Measurements from ENCODE around the gene HECW1.
A peak's percentile ranks its signal among the peaks of the same experiment; 100 is the strongest.
"Not testable (repeated sequence)": the region's sequence is repeated elsewhere in the genome, so short reads cannot be mapped to it uniquely, and the experiment has no call there.

The HECW1 gene

GRCh38 chr7:43215061-43215460, 102.6 kb downstream of the HECW1 start:
- H3K27me3 ChIP-seq (ENCODE audit: control insufficient read depth in 1 of 2, insufficient read depth in 1 of 2, low read length in 2 of 2): peaks cover 0 to 3% of the 10 kb centered on the region in 2 experiments
- H3K4ac ChIP-seq (ENCODE audit: low read depth in 1 of 2, low read length in 2 of 2): no peak overlapping the region
- no peak overlapping the region for H2BK120ac ChIP-seq (ENCODE audit: low read depth, low read length)
- H3K79me1 ChIP-seq (replicated peaks; ENCODE audit: low read length, poor library complexity, severe bottlenecking): no peaks in the 10 kb centered on the region
- no peak overlapping the region for H3K18ac ChIP-seq (ENCODE audit: low read depth in 1 of 2, low read length in 2 of 2)
- no peak overlapping the region for H3K9ac ChIP-seq (ENCODE audit: low read length)
- no peak overlapping the region for H2AFZ ChIP-seq (ENCODE audit: low read depth, low read length)
- H2BK12ac ChIP-seq (ENCODE audit: low read length in 2 of 2): no peak overlapping the region
- H3K4me2 ChIP-seq (ENCODE audit: low read length, poor library complexity, severe bottlenecking): no peak overlapping the region
- H3K4me1 ChIP-seq (ENCODE audit: control insufficient read depth, insufficient read depth, low read depth, low read length): peaks cover 4% of the 10 kb centered on the region
- no peak overlapping the region for H3K23ac ChIP-seq (ENCODE audit: low read length in 2 of 2)
- no peak overlapping the region for H4K8ac ChIP-seq (ENCODE audit: low read length)
- H3K27ac ChIP-seq (ENCODE audit: low read length, poor library complexity, severe bottlenecking): no peak overlapping the region
- no peak for DNase-seq
- H4K91ac ChIP-seq (ENCODE audit: low read length): no peak overlapping the region
- 69% methylated on average over 5 of the region's 6 CpGs for whole genome bisulfite sequencing
- H3K14ac ChIP-seq (ENCODE audit: low read length in 2 of 2): no peak overlapping the region
- H2AK5ac ChIP-seq (ENCODE audit: low read length, severe bottlenecking): no peak overlapping the region
- no peak overlapping the region for H2BK15ac ChIP-seq (ENCODE audit: low read depth, poor library complexity, severe bottlenecking)
- no peak overlapping the region for H2BK5ac ChIP-seq (ENCODE audit: low read depth, low read length, poor library complexity, severe bottlenecking)
- H3K9me3 ChIP-seq (ENCODE audit: control insufficient read depth, low read length): no peaks in the 10 kb centered on the region
- H3K4me3 ChIP-seq (ENCODE audit: insufficient read depth in 1 of 2, low read depth in 1 of 2, low read length in 2 of 2): no peak overlapping the region
- no peaks in the 10 kb centered on the region for H3K36me3 ChIP-seq (ENCODE audit: control insufficient read depth in 1 of 2, insufficient read depth in 2 of 2, low read depth in 1 of 2, low read length in 2 of 2)

- Histone ChIP-seq H3K18ac (ENCODE audit: low read depth in 1 of 2, low read length in 2 of 2) (no peak overlapping the region), H2AK5ac (ENCODE audit: low read length, severe bottlenecking) (no peak overlapping the region), H2BK12ac (ENCODE audit: low read length in 2 of 2) (no peak overlapping the region), H2BK15ac (ENCODE audit: low read depth, poor library complexity, severe bottlenecking) (no peak overlapping the region), H3K9ac (ENCODE audit: low read length) (no peak overlapping the region), H3K4me2 (ENCODE audit: low read length, poor library complexity, severe bottlenecking) (no peak overlapping the region), H2AFZ (ENCODE audit: low read depth, low read length) (no peak overlapping the region), H3K9me3 (ENCODE audit: control insufficient read depth, low read length) (no peaks in the 10 kb centered on the region), H3K36me3 (ENCODE audit: control insufficient read depth in 1 of 2, insufficient read depth in 2 of 2, low read depth in 1 of 2, low read length in 2 of 2) (no peaks in the 10 kb centered on the region), H2BK5ac (ENCODE audit: low read depth, low read length, poor library complexity, severe bottlenecking) (no peak overlapping the region), H3K4me1 (ENCODE audit: control insufficient read depth, insufficient read depth, low read depth, low read length) (peaks cover 6% of the 10 kb centered on the region), H3K27me3 (ENCODE audit: control insufficient read depth in 1 of 2, insufficient read depth in 1 of 2, low read length in 2 of 2) (peaks cover 0 to 3% of the 10 kb centered on the region in 2 experiments), H4K8ac (ENCODE audit: low read length) (no peak overlapping the region), H3K23ac (ENCODE audit: low read length in 2 of 2) (no peak overlapping the region), H2BK120ac (ENCODE audit: low read depth, low read length) (no peak overlapping the region), H3K14ac (ENCODE audit: low read length in 2 of 2) (no peak overlapping the region), H3K79me1 (replicated peaks; ENCODE audit: low read length, poor library complexity, severe bottlenecking) (no peaks in the 10 kb centered on the region), H3K4me3 (ENCODE audit: insufficient read depth in 1 of 2, low read depth in 1 of 2, low read length in 2 of 2) (no peak overlapping the region), H3K4ac (ENCODE audit: low read depth in 1 of 2, low read length in 2 of 2) (no peak overlapping the region), H4K91ac (ENCODE audit: low read length) (no peak overlapping the region), H3K27ac (ENCODE audit: low read length, poor library complexity, severe bottlenecking) (no peak overlapping the region)
- DNase-seq: no peak
- WGBS: 100% methylated on average over 2 of the region's 2 CpGs
Measured at GRCh38 chr7:43217055-43217454, 104.6 kb downstream of the HECW1 start.

- H3K79me1 ChIP-seq (replicated peaks; ENCODE audit: low read length, poor library complexity, severe bottlenecking); H2AFZ ChIP-seq (ENCODE audit: low read depth, low read length); H3K27ac ChIP-seq (ENCODE audit: low read length, poor library complexity, severe bottlenecking); H3K4me2 ChIP-seq (ENCODE audit: low read length, poor library complexity, severe bottlenecking); H2BK5ac ChIP-seq (ENCODE audit: low read depth, low read length, poor library complexity, severe bottlenecking); H2BK15ac ChIP-seq (ENCODE audit: low read depth, poor library complexity, severe bottlenecking); H3K4me3 ChIP-seq (ENCODE audit: insufficient read depth in 1 of 2, low read depth in 1 of 2, low read length in 2 of 2); H4K8ac ChIP-seq (ENCODE audit: low read length); H3K9me3 ChIP-seq (ENCODE audit: control insufficient read depth, low read length); H2BK120ac ChIP-seq (ENCODE audit: low read depth, low read length); H3K27me3 ChIP-seq (ENCODE audit: control insufficient read depth in 1 of 2, insufficient read depth in 1 of 2, low read length in 2 of 2); H2BK12ac ChIP-seq (ENCODE audit: low read length in 2 of 2); H3K4me1 ChIP-seq (ENCODE audit: control insufficient read depth, insufficient read depth, low read depth, low read length); H4K91ac ChIP-seq (ENCODE audit: low read length); H3K14ac ChIP-seq (ENCODE audit: low read length in 2 of 2); H3K9ac ChIP-seq (ENCODE audit: low read length); H3K23ac ChIP-seq (ENCODE audit: low read length in 2 of 2); H3K18ac ChIP-seq (ENCODE audit: low read depth in 1 of 2, low read length in 2 of 2); H3K4ac ChIP-seq (ENCODE audit: low read depth in 1 of 2, low read length in 2 of 2); DNase-seq; H3K36me3 ChIP-seq (ENCODE audit: control insufficient read depth in 1 of 2, insufficient read depth in 2 of 2, low read depth in 1 of 2, low read length in 2 of 2); H2AK5ac ChIP-seq (ENCODE audit: low read length, severe bottlenecking): not testable (repeated sequence)
- 99% methylated on average over 4 of the region's 4 CpGs for WGBS
Measured at GRCh38 chr7:43218901-43219300, 106.5 kb downstream of the HECW1 start.

GRCh38 chr7:43220250-43220649, 107.8 kb downstream of the HECW1 start:
- Histone ChIP-seq H3K18ac (ENCODE audit: low read depth in 1 of 2, low read length in 2 of 2) (no peak overlapping the region), H3K4me2 (ENCODE audit: low read length, poor library complexity, severe bottlenecking) (no peak overlapping the region), H3K9ac (ENCODE audit: low read length) (no peak overlapping the region), H2BK120ac (ENCODE audit: low read depth, low read length) (no peak overlapping the region), H2BK15ac (ENCODE audit: low read depth, poor library complexity, severe bottlenecking) (no peak overlapping the region), H3K4me3 (ENCODE audit: insufficient read depth in 1 of 2, low read depth in 1 of 2, low read length in 2 of 2) (no peak overlapping the region), H2AFZ (ENCODE audit: low read depth, low read length) (no peak overlapping the region), H3K4me1 (ENCODE audit: control insufficient read depth, insufficient read depth, low read depth, low read length) (peaks cover 2% of the 10 kb centered on the region), H4K8ac (ENCODE audit: low read length) (no peak overlapping the region), H3K4ac (ENCODE audit: low read depth in 1 of 2, low read length in 2 of 2) (no peak overlapping the region), H3K36me3 (ENCODE audit: control insufficient read depth in 1 of 2, insufficient read depth in 2 of 2, low read depth in 1 of 2, low read length in 2 of 2) (no peaks in the 10 kb centered on the region), H3K79me1 (replicated peaks; ENCODE audit: low read length, poor library complexity, severe bottlenecking) (no peaks in the 10 kb centered on the region), H3K27ac (ENCODE audit: low read length, poor library complexity, severe bottlenecking) (no peak overlapping the region), H4K91ac (ENCODE audit: low read length) (no peak overlapping the region), H3K27me3 (ENCODE audit: control insufficient read depth in 1 of 2, insufficient read depth in 1 of 2, low read length in 2 of 2) (peaks cover 0 to 3% of the 10 kb centered on the region in 2 experiments), H3K9me3 (ENCODE audit: control insufficient read depth, low read length) (no peaks in the 10 kb centered on the region), H3K23ac (ENCODE audit: low read length in 2 of 2) (no peak overlapping the region), H2BK5ac (ENCODE audit: low read depth, low read length, poor library complexity, severe bottlenecking) (no peak overlapping the region), H2BK12ac (ENCODE audit: low read length in 2 of 2) (no peak overlapping the region), H2AK5ac (ENCODE audit: low read length, severe bottlenecking) (no peak overlapping the region), H3K14ac (ENCODE audit: low read length in 2 of 2) (no peak overlapping the region)
- 48% methylated on average over 6 of the region's 6 CpGs for WGBS
- DNase-seq: peak; percentile 79
